GM23248 (cell line): ENCODE data around the gene WWOX.

Source experiments
- EZH2 ChIP-seq: fragments of 200-600 bp; sonication (generic); IDR thresholded peaks from 2 replicates; pipeline ENCODE4 v1.6.1; 2018; ENCODE audit warnings: antibody characterized with exemption, mild to moderate bottlenecking; ENCODE audit not compliant: insufficient read depth, poor library complexity, severe bottlenecking
- EZH2phosphoT487 ChIP-seq: fragments of 200-600 bp; sonication (generic); IDR thresholded peaks from 2 replicates; pipeline ENCODE4 v1.6.1; 2018; ENCODE audit warnings: antibody characterized with exemption, moderate library complexity, mild to moderate bottlenecking, low read depth; ENCODE audit not compliant: insufficient read depth

- TF ChIP-seq EZH2, result no peak
- no peak for TF ChIP-seq EZH2phosphoT487
Observed at GRCh38 chr16:78659668-78660217, 560.3 kb downstream of the WWOX start.
